Bronchial epithelial cell (primary cell): ENCODE measurements around the gene KIFC3. TPM values are rescaled to one million over a fixed set of nuclear protein-coding genes. Genes with fewer than 3 reads are reported as not detected.

Experiments used
- DNase-seq: peaks from one replicate; pipeline ENCODE4 v3.0.0-alpha.2; 2010; ENCODE audit warnings: low read depth
- FAIRE-seq: peaks from 2 replicates; lab custom pipeline; 2011; peaks lifted over from hg19 to GRCh38; lab: Jason Lieb, UNC
- H3K27me3 ChIP-seq: 2 replicates; pipeline ENCODE4 v1.5.1; 2011; ENCODE audit warnings: low read length; ENCODE audit not compliant: control insufficient read depth, insufficient read depth
- H3K36me3 ChIP-seq: 2 replicates; pipeline ENCODE4 v1.5.1; 2011; ENCODE audit warnings: low read length; ENCODE audit not compliant: control insufficient read depth, insufficient read depth
- H3K4me3 ChIP-seq: 2 replicates; pipeline ENCODE4 v1.5.1; 2011; ENCODE audit warnings: mild to moderate bottlenecking, low read depth, low read length, control low read depth
- CTCF ChIP-seq: IDR thresholded peaks from 2 replicates; pipeline ENCODE4 v1.5.1; 2011; ENCODE audit warnings: mild to moderate bottlenecking, moderate library complexity, low read length, control low read depth, inconsistent platforms; ENCODE audit not compliant: insufficient read depth, severe bottlenecking
- total RNA-seq: library from RNA; depleted of rRNA; stranded (reverse); fragments of >200 nt; gene quantifications from 2 replicates; pipeline ENCODE4 v1.2.1, GENCODE V29; 2014

KIFC3 gene
- total RNA-seq, 1 donor from 2014 or later = 34.8 TPM

DNA sequence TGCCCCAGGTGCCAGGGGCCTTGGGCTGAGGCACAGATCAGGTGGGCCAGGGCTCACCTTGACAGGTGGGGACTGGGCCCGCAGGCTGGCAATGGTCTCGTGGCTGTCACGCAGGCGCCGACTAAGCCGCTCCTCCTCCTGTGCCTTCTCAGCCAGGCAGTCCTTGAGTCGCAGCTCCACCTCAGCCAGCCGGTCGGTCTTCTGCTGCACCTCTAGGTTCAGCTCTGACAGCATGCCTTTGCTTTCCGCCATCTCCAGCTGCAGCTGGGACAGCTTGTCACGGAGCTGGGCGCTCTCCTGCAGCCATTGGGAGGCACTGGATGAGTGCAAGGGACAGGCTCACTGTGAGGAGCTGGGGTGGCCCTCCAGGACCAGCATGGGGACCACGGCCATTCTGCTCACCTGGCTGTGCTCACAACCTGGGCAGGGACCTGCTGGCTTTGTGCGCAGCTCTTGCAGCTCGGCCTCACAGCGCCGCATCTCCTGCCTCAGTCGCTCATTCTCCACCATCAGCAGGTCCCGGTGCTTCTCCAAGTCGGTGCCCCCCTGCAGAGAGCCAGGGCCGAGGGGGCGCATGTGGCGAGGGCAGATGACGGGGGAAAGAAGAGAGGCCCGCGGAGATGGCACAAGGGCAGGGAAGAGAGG lies 31.0 kb downstream of the KIFC3 start:
- H3K4me3 ChIP-seq = no peak overlapping the region
- FAIRE-seq (no peak), DNase-seq (no peak)
- H3K27me3 ChIP-seq = no peaks in the 10 kb centered on the region
- no peak for TF ChIP-seq CTCF
- peaks cover 27% of the 10 kb centered on the region for H3K36me3 ChIP-seq

GRCh38 chr16:57770361-57770760 lies 31.9 kb downstream of the KIFC3 start:
- no peak overlapping the region for H3K4me3 ChIP-seq
- TF ChIP-seq CTCF = no peak
- DNase-seq (no peak), FAIRE-seq (no peak)
- H3K27me3 ChIP-seq = no peaks in the 10 kb centered on the region
- peaks cover 24% of the 10 kb centered on the region for H3K36me3 ChIP-seq

DNA sequence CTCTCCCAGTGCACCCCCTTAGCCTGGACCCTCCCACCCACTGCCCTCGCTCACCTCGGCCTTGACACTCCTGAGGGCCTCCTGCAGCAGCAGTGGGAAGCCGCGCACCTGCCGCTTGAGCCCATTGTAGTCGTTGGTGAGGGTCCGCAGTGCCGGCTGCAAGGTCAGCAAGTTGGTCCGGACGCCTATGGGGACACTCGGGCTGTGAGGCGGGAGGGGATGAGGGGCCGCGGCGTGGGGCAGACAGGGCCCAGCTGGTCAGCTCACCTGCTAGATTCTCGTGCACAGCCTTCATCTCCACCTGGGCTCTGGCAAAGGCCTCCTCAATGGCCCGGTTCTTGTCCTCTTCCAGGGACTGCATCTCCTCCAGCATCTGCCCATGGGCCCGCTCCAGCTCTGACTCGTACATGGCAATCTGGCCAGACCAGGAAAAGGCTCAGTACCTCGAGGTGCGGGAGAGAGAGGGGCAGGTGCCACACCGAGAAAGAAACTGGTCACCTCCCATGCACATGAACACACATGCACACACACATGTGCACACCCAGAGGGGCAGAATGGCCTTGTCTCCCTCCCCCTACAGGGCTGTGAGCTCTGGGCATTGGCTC lies 32.6 kb downstream of the KIFC3 start:
- Histone ChIP-seq H3K36me3 (peaks cover 25% of the 10 kb centered on the region), H3K27me3 (no peaks in the 10 kb centered on the region)
- no peak for FAIRE-seq

DNA sequence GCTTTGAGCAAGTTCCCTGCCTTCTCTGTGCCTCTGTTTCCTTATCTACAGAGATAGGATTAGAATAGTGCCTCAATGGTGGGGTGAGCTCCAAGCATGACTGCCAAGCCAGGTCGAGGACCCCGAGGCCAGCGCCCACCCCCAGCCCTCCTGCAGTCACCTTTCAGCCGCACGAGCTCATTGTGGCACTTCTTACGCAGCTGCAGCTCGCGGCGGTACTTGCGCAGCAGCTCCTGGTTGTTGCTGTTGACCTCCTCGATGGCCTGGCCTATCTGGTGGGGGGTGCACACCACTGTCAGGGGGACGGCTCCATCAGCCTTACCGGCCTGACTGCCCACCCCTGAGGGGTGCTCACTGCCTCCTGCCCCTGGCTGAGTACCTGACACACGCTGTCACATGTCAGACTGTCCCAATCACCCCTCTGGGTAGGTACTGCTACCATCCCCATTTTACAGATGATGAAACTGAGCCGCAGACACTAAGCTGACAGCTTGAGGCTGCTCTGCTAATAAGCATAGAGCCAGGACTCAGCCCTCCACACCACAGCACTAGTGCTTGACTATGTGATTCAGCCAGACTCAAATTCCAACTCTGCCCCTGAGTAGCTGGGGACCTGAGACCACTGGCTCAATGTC lies 35.5 kb downstream of the KIFC3 start:
- no peaks in the 10 kb centered on the region for H3K27me3 ChIP-seq
- no peak for TF ChIP-seq CTCF
- DNase-seq (no peak), FAIRE-seq (no peak)
- peaks cover 21% of the 10 kb centered on the region for H3K36me3 ChIP-seq
- no peak overlapping the region for H3K4me3 ChIP-seq

More for the DNA sequence above, 32.6 kb downstream of the KIFC3 start:
- no peak overlapping the region for H3K4me3 ChIP-seq
- no peak for TF ChIP-seq CTCF
- no peak for DNase-seq

DNA sequence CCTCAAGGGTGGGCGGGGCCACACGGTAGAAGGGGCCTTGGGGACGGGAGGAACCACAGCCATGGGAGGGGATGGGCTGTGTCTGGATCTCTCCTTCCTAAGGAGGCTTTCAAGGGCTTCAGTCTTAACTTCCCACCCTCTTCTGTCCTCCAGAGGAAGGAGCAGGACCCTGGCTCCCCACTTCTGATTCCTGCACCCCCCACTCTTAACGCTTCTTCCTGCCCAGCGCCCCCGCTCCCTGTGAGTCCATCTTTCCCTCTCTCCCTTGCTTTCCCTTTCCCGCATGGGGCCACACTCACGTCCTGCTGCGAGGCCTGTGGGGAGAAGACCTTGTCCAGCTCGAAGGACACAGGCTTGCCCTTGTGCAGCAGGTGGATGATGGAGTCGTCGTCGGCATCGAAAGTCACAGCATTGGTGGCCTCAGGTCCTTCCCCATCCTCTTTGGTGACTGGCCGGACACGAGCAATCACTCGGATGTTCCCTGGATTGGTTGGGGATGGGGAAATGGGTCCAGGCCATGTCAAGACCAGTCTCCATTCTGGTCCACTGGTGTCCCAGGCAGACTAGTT lies 37.0 kb downstream of the KIFC3 start:
- DNase-seq (no peak), FAIRE-seq (no peak)
- no peak for TF ChIP-seq CTCF
- Histone ChIP-seq H3K27me3 (no peaks in the 10 kb centered on the region), H3K36me3 (peaks cover 27% of the 10 kb centered on the region), H3K4me3 (no peak overlapping the region)
